Coronary artery (tissue), 2 donors: ENCODE results near the gene KRTAP9-7.

ENCODE experiments used
- DNase-seq: peaks from one replicate; pipeline ENCODE4 v3.0.0-alpha.2; 2017; ENCODE audit warnings: low spot score
- H3K27ac ChIP-seq, 2 donors: fragments of 200-600 bp; sonication (generic); one replicate each; pipeline ENCODE4 v1.5.1; 2016 to 2019
- H3K4me3 ChIP-seq: fragments of 200-600 bp; sonication (generic); 2 replicates; pipeline ENCODE4 v1.5.1; 2016; ENCODE audit warnings: mild to moderate bottlenecking, moderate library complexity
- CTCF ChIP-seq: fragments of 200-600 bp; sonication (generic); IDR thresholded peaks from one replicate; pipeline ENCODE4 v1.5.1; 2019; ENCODE audit warnings: antibody characterized with exemption

Gene KRTAP9-7

GRCh38 chr17:41325611-41326010, 50.1 kb downstream of the KRTAP9-7 start:
- H3K27ac ChIP-seq: no peak overlapping the region
- no peak for DNase-seq
- H3K4me3 ChIP-seq: no peak overlapping the region
- TF ChIP-seq CTCF: no peak
